Neural cell (in vitro differentiated cells): ENCODE results near the gene MTA1.

Experiments
- RAD21 ChIP-seq: fragments of 450-650 bp; conservative IDR thresholded peaks from 2 replicates; pipeline ENCODE4 v1.6.1; 2014; ENCODE audit warnings: antibody characterized with exemption, mild to moderate bottlenecking, moderate library complexity
- SMC3 ChIP-seq: fragments of 450-650 bp; conservative IDR thresholded peaks from 2 replicates; pipeline ENCODE4 v1.6.1; 2014; ENCODE audit warnings: antibody characterized with exemption, mild to moderate bottlenecking, moderate library complexity; ENCODE audit not compliant: poor library complexity
- TF ChIP-seq, protein P1 (sequence below): fragments of 450-650 bp; IDR thresholded peaks from 2 replicates; pipeline ENCODE4 v1.5.1; 2014; ENCODE audit warnings: antibody characterized with exemption, mild to moderate bottlenecking, moderate library complexity; ENCODE audit not compliant: poor library complexity, severe bottlenecking

DNA sequence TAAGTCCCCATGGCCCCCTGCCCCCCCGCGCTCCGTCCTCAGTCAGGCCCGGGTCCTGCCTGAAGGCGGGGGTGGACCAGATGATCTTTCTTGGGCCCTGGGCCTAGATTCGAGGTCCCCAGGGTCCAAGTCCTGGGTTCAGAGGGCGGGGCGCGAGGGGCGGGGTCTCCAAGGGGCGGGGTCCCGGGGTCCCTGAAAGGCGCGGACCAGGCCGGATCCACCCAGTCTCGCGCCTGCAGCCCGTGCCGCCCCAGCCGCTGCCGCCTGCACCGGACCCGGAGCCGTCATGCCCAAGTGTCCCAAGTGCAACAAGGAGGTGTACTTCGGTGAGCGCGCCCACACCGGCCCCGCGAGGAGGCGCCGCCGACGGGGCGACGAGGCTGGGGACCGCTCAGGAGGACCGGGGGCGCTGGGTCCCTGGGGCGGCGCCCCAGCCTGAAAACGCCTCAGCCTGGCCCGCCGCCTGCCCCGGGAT is 67.4 kb downstream of the MTA1 start:
- TF ChIP-seq, protein P1, sequence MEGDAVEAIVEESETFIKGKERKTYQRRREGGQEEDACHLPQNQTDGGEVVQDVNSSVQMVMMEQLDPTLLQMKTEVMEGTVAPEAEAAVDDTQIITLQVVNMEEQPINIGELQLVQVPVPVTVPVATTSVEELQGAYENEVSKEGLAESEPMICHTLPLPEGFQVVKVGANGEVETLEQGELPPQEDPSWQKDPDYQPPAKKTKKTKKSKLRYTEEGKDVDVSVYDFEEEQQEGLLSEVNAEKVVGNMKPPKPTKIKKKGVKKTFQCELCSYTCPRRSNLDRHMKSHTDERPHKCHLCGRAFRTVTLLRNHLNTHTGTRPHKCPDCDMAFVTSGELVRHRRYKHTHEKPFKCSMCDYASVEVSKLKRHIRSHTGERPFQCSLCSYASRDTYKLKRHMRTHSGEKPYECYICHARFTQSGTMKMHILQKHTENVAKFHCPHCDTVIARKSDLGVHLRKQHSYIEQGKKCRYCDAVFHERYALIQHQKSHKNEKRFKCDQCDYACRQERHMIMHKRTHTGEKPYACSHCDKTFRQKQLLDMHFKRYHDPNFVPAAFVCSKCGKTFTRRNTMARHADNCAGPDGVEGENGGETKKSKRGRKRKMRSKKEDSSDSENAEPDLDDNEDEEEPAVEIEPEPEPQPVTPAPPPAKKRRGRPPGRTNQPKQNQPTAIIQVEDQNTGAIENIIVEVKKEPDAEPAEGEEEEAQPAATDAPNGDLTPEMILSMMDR, result no peak
- no peak for TF ChIP-seq SMC3
- no peak for TF ChIP-seq RAD21
